WTC11 (cell line): ENCODE measurements around the gene RPUSD3. TPM values are rescaled to one million over a fixed set of nuclear protein-coding genes. Genes with fewer than 3 reads are reported as not detected.
A peak's percentile ranks its signal among the peaks of the same experiment; 100 is the strongest.

Experiments
- ATF1 ChIP-seq: sonication (generic); formaldehyde crosslinking; IDR thresholded peaks from 2 replicates; pipeline ENCODE4 v1.8.1; 2023; ENCODE audit warnings: mild to moderate bottlenecking, moderate library complexity, missing genetic modification reagents
- ATF2 ChIP-seq: sonication (generic); formaldehyde crosslinking; IDR thresholded peaks from 2 replicates; pipeline ENCODE4 v1.8.1; 2022; ENCODE audit warnings: low read depth, missing genetic modification reagents, borderline replicate concordance
- E2F1 ChIP-seq: sonication (generic); formaldehyde crosslinking; IDR thresholded peaks from 2 replicates; pipeline ENCODE4 v1.8.0; 2022; ENCODE audit warnings: mild to moderate bottlenecking, missing genetic modification reagents
- ERG ChIP-seq: fragments of 250-450 bp; sonication (Bioruptor Pico); IDR thresholded peaks from 2 replicates; pipeline ENCODE4 v1.8.0; 2021; ENCODE audit warnings: mild to moderate bottlenecking
- ETV6 ChIP-seq: sonication (generic); formaldehyde crosslinking; IDR thresholded peaks from 2 replicates; pipeline ENCODE4 v1.8.1; 2022; ENCODE audit warnings: mild to moderate bottlenecking, missing genetic modification reagents
- FOXK1 ChIP-seq: sonication (generic); formaldehyde crosslinking; IDR thresholded peaks from 2 replicates; pipeline ENCODE4 v1.8.0; 2022; ENCODE audit warnings: mild to moderate bottlenecking, moderate library complexity, missing genetic modification reagents
- FOXP1 ChIP-seq: sonication (generic); formaldehyde crosslinking; IDR thresholded peaks from 2 replicates; pipeline ENCODE4 v1.8.0; 2022; ENCODE audit warnings: missing genetic modification reagents, mild to moderate bottlenecking, moderate library complexity, borderline replicate concordance
- IRF1 ChIP-seq: sonication (generic); formaldehyde crosslinking; IDR thresholded peaks from 2 replicates; pipeline ENCODE4 v1.8.0; 2023; ENCODE audit warnings: missing genetic modification reagents
- IRF2 ChIP-seq: sonication (generic); formaldehyde crosslinking; IDR thresholded peaks from 2 replicates; pipeline ENCODE4 v1.8.0; 2022; ENCODE audit warnings: low read depth, missing genetic modification reagents, borderline replicate concordance
- MAX ChIP-seq: sonication (generic); formaldehyde crosslinking; IDR thresholded peaks from 2 replicates; pipeline ENCODE4 v1.8.0; 2022; ENCODE audit warnings: mild to moderate bottlenecking, missing genetic modification reagents
- MLX ChIP-seq: sonication (generic); formaldehyde crosslinking; IDR thresholded peaks from 2 replicates; pipeline ENCODE4 v1.8.1; 2023; ENCODE audit warnings: mild to moderate bottlenecking, missing genetic modification reagents, moderate library complexity
- NFATC4 ChIP-seq: fragments of 250-450 bp; sonication (Bioruptor Pico); IDR thresholded peaks from 2 replicates; pipeline ENCODE4 v1.9.0; 2021; ENCODE audit warnings: mild to moderate bottlenecking
- NFYB ChIP-seq: sonication (generic); formaldehyde crosslinking; conservative IDR thresholded peaks from 2 replicates; pipeline ENCODE4 v1.8.0; 2022; ENCODE audit warnings: low read depth, missing genetic modification reagents
- NR2C2 ChIP-seq: sonication (generic); formaldehyde crosslinking; IDR thresholded peaks from 2 replicates; pipeline ENCODE4 v1.8.0; 2022; ENCODE audit warnings: mild to moderate bottlenecking, missing genetic modification reagents
- NR3C1 ChIP-seq: sonication (generic); formaldehyde crosslinking; conservative IDR thresholded peaks from 2 replicates; pipeline ENCODE4 v1.8.1; 2023; ENCODE audit warnings: low read depth, mild to moderate bottlenecking, missing genetic modification reagents
- OVOL2 ChIP-seq: fragments of 250-450 bp; sonication (Bioruptor Pico); IDR thresholded peaks from 2 replicates; pipeline ENCODE4 v1.9.0; 2021; ENCODE audit warnings: mild to moderate bottlenecking, borderline replicate concordance
- PRDM15 ChIP-seq: sonication (generic); formaldehyde crosslinking; IDR thresholded peaks from 2 replicates; pipeline ENCODE4 v1.8.0; 2022; ENCODE audit warnings: missing genetic modification reagents
- PREB ChIP-seq: sonication (generic); formaldehyde crosslinking; IDR thresholded peaks from 2 replicates; pipeline ENCODE4 v1.8.1; 2022; ENCODE audit warnings: mild to moderate bottlenecking, missing genetic modification reagents, moderate library complexity, borderline replicate concordance
- SMAD3 ChIP-seq: sonication (generic); formaldehyde crosslinking; IDR thresholded peaks from 2 replicates; pipeline ENCODE4 v1.8.0; 2022; ENCODE audit warnings: missing genetic modification reagents, mild to moderate bottlenecking, borderline replicate concordance
- SMAD4 ChIP-seq: sonication (generic); formaldehyde crosslinking; IDR thresholded peaks from 2 replicates; pipeline ENCODE4 v1.8.0; 2022; ENCODE audit warnings: mild to moderate bottlenecking, missing genetic modification reagents
- USF2 ChIP-seq: sonication (generic); formaldehyde crosslinking; IDR thresholded peaks from 2 replicates; pipeline ENCODE4 v1.8.1; 2023; ENCODE audit warnings: mild to moderate bottlenecking, missing genetic modification reagents, moderate library complexity
- ZMAT4 ChIP-seq: fragments of 250-450 bp; sonication (Bioruptor Pico); IDR thresholded peaks from 2 replicates; pipeline ENCODE4 v1.9.0; 2021; ENCODE audit warnings: mild to moderate bottlenecking
- ZNF232 ChIP-seq: sonication (generic); formaldehyde crosslinking; IDR thresholded peaks from 2 replicates; pipeline ENCODE4 v1.8.0; 2022; ENCODE audit warnings: mild to moderate bottlenecking, missing genetic modification reagents
- ZNF396 ChIP-seq: fragments of 250-450 bp; sonication (Bioruptor Pico); IDR thresholded peaks from 2 replicates; pipeline ENCODE4 v1.8.0; 2021; ENCODE audit warnings: mild to moderate bottlenecking, moderate library complexity, borderline replicate concordance
- ZNF423 ChIP-seq: fragments of 250-450 bp; sonication (Bioruptor Pico); IDR thresholded peaks from 2 replicates; pipeline ENCODE4 v2.1.2; 2022; ENCODE audit warnings: mild to moderate bottlenecking, moderate library complexity
- total RNA-seq: library from RNA; stranded (reverse); gene quantifications from 3 replicates; pipeline ENCODE4 v1.2.3, GENCODE V29; 2021

RPUSD3 gene
- total RNA-seq, 1 experiment from 2014 or later = 95.5 TPM

- TF ChIP-seq ZNF396 (CRISPR knock-in tag) = no peak
- TF ChIP-seq FOXP1 (CRISPR knock-in tag) = peak; percentile 83; the same call in 1 of the 2 replicates
- no peak for TF ChIP-seq MLX (CRISPR knock-in tag)
- TF ChIP-seq USF2 (CRISPR knock-in tag) = no peak
- TF ChIP-seq ZNF232 (CRISPR knock-in tag) = peak; percentile 79; the same call in 1 of the 2 replicates
- no peak for TF ChIP-seq E2F1
- TF ChIP-seq NFATC4 (CRISPR knock-in tag) = no peak
- peak; percentile 78; the same call in 1 of the 2 replicates for TF ChIP-seq SMAD3 (CRISPR knock-in tag)
- TF ChIP-seq SMAD4 (CRISPR knock-in tag) = no peak
- no peak for TF ChIP-seq PRDM15 (CRISPR knock-in tag)
- TF ChIP-seq NR2C2 (CRISPR knock-in tag) = no peak
- TF ChIP-seq NR3C1 (CRISPR knock-in tag) = no peak
- TF ChIP-seq IRF2 (CRISPR knock-in tag) = no peak
- TF ChIP-seq ETV6 (CRISPR knock-in tag) = peak; percentile 73
- no peak for TF ChIP-seq ATF2 (CRISPR knock-in tag)
- peak; percentile 74 for TF ChIP-seq IRF1 (CRISPR knock-in tag)
- TF ChIP-seq MAX (CRISPR knock-in tag) = peak; percentile 81
- no peak for TF ChIP-seq ATF1 (CRISPR knock-in tag)
- no peak for TF ChIP-seq OVOL2 (CRISPR knock-in tag)
- peak; percentile 53 for TF ChIP-seq FOXK1 (CRISPR knock-in tag)
- no peak for TF ChIP-seq PREB (CRISPR knock-in tag)
- TF ChIP-seq NFYB (CRISPR knock-in tag) = no peak
- no peak for TF ChIP-seq ZMAT4
- no peak for TF ChIP-seq ZNF423 (CRISPR knock-in tag)
- no peak for TF ChIP-seq ERG (CRISPR knock-in tag)
Observed at GRCh38 chr3:9890249-9891071, 46.7 kb upstream of the RPUSD3 start, which contains the start of gene JAGN1 (continued).
